NCI-H526 treated with DMSO at 0.1 percent for 48 hours (cell line): ENCODE results near the gene DCAF6.
A peak's percentile ranks its signal among the peaks of the same experiment; 100 is the strongest.
"Not testable (repeated sequence)": the region's sequence is repeated elsewhere in the genome, so short reads cannot be mapped to it uniquely, and the experiment has no call there.

ENCODE experiments used
- DNase-seq: peaks from one replicate; lab custom pipeline; 2025; lab: John Stamatoyannopoulos, UW

The DCAF6 gene

GRCh38 chr1:168009322-168009721 lies 72.8 kb downstream of the DCAF6 start:
- DNase-seq, result no peak

GRCh38 chr1:168019407-168019806 lies 82.9 kb downstream of the DCAF6 start:
- DNase-seq, result no peak

- DNase-seq, result no peak
These were observed 94.7 kb downstream of the DCAF6 start for GRCh38 chr1:168031198-168031597.

DNA sequence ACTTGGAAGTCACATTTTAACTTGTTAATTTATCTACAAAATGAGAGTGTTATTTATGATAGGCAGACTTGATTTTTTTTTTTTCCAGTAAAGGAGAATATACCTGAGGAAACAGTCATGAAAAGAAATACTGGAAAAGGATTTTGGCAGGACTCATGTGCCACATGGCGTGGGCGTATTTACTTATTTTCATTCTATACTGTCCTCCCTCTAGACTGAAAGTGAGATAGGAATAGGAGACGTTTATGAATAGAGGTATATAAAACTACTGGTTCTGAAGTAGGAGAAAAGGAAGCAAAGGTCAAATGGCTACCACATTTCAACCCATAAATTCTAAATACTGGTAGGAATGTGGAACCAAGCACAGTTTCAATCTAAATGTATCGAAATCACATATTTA lies 95.1 kb downstream of the DCAF6 start:
- no peak for DNase-seq

- no peak for DNase-seq
These were observed 95.5 kb downstream of the DCAF6 start for GRCh38 chr1:168032029-168032428.

- no peak for DNase-seq
These were observed 98.9 kb downstream of the DCAF6 start for GRCh38 chr1:168035345-168035744.

DNA sequence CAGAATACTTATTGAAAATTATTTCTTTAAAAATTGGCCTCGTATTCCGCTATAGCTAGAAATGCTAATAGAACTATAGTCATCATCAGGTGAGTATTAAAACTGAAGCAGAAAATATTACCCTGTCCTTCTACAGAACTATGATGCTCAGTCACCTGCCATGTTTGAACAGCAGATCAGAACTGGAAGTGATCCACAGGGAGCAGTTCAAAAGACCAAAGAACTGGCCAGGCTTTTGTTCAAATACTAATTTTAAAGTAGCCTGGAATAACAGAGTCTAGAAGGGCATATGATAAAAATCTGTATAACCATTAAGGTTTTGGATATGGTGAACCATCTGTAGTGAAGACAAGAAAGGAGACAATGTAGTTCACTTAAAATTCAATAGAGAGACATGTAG lies 105.9 kb downstream of the DCAF6 start:
- no peak for DNase-seq

GRCh38 chr1:168045311-168045710 lies 108.8 kb downstream of the DCAF6 start:
- no peak for DNase-seq

- DNase-seq, result no peak
These were observed 113.8 kb downstream of the DCAF6 start for GRCh38 chr1:168050307-168050706.

GRCh38 chr1:168050880-168051279 lies 114.4 kb downstream of the DCAF6 start:
- DNase-seq, result no peak

DNA sequence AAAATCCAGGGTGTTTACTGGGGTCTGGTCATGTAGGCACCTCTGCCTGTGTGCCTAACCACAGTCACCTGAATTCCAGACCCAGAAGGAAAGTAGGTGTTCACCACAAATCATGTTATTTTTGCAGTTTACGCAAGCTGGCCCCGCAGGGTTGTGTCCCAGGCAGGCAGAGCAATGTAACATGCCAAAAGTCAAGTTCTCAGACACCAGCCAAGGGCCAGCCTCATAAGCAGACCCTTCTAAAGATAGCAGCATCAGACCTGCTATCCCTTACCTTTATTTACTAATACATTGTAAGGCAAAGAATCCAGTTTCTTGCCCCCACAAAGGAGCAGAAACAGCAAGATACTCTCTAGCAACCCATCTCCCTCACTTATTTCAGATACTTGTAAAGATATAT lies 117.2 kb downstream of the DCAF6 start:
- no peak for DNase-seq

- no peak for DNase-seq
These were observed 117.6 kb downstream of the DCAF6 start for GRCh38 chr1:168054117-168054516.

DNA sequence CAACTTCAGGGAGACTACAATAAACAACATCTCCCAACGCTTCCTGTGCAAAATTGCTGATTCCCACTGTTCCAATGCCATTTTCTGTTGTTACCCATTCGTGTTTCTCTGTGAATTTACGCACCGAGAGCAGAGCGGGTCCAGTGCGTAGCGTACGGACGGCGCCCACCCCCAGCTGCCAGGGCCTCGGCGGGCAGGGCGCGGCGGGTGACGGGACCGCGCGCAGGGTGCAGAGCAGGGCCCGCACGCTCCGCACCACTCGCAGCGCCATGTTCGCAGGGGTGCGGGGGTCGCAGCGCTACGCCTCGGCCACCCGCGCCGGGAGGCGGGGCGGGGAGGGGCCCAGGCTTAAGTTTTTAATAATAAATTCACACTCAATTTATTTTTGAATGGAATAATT lies 119.7 kb downstream of the DCAF6 start:
- not testable (repeated sequence) for DNase-seq

DNA sequence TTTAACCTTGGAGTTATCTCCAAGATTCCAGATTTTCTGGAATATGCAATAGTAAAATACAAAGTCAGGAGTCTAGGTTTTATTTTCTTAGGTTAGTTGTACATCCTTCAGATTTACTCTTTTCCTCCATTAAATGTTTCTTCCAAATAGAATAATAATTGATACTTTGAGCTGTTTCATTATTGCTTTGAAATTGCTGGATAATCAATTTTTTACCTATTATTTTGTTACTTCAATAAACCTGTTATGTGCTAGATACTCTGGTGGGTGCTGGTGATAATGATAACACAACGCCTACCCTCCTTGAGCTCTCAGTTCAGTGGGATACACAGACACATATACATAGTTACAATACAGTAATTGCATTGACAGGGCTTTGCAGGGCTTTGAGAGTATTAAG lies 120.9 kb downstream of the DCAF6 start:
- DNase-seq, result no peak

DNA sequence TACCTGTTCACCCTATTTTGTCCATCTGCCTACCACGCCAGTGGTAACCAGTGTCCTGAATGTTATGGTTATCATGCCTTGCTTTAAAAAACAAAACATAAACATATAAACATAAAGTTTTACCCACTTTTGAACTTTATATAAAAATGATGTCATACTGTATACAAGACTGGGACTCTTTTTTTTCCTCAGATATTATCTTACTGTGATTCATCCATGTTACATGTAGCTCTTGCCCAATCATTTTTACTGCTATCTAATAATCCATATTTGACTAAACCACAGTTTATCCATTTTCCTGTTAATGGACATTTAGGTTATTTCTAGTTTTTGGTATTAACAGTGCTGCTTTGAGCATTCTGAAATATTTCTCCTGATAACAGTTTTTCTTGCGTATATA lies 121.4 kb downstream of the DCAF6 start:
- DNase-seq, result no peak

DNA sequence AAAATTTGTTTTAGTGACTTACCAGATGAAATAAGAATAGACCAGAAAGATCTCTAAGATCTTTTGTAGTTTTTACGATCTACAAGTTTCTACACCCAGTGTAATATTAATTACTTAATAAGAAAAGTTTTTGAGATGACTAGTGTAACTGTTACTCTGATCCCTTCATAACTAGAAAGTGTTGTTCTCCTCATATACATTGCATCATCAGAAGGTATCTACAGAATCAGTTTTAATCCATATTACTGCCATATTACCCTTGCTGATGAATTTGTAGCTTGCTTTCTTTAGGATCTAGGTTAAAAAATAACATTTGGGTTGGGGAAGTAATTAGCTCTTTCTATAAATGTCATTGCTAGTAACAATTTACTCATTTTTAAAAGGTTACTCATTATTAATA lies 127.7 kb downstream of the DCAF6 start:
- no peak for DNase-seq

GRCh38 chr1:168065506-168065905 lies 129.0 kb downstream of the DCAF6 start:
- DNase-seq, result no peak

GRCh38 chr1:168069384-168069783 lies 132.9 kb downstream of the DCAF6 start:
- DNase-seq, result no peak

DNA sequence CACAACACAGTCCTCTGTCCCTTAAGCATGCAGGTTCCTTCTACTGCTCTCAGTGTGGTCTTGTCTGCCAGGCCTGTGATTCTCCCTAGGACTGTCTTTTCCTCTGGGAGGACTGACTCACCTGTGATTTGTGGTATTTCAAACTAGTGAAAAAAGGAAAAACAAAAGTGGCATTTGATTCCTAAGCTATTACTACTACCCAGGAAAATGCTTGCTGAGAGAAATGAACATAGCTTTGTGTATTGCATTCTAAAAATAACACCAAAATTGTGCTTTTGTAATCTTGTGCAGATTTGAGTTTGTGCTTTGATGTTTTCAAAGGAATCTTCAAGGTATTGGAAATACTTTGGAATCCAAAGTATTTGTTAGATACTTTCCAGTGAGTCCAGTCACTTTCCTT lies 143.3 kb downstream of the DCAF6 start:
- DNase-seq, result no peak

GRCh38 chr1:168081373-168082007 lies 145.0 kb downstream of the DCAF6 start:
- DNase-seq, result no peak

DNA sequence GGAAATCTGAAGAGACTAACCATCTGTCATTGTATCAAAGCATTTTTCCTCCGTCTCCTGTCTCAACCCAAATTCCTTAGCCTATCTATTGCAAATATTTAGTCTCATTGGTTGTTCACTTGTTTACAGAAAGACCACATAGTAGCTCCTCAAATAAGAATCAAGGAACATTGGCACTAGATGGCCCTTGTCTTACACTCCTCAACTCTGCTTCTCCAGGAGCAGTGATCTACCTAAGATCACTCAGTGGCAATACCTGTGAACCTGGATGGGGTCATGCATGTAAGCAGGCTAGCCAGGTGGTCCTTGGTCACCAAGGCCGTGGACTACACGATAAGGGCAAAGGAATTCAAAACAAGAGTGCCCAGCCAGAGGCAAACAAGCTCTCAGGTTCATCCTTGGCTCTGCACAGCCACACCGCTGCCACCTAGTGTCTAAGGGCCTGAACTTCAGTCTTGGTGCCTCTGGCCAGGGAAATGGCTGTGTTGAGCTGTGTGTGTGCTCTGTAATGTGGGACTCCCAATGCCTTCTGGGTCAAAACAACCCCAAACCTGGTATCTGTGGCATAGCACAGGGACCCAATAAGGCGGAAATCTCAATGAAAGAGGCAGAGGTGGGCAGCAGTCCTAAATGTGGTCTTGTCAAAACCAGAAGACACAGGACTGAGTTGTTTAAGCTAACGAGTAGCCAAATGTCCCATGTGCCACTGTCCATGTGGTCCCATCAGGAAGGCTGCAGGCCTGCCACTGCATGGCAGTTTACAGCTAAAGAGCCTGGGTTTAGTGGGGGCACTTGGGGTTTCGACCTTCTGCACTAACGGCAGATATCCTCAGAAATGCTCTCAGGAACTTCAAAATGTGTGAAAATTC lies 145.8 kb downstream of the DCAF6 start:
- DNase-seq, result peak; percentile 71

GRCh38 chr1:168083456-168084325 lies 147.2 kb downstream of the DCAF6 start:
- no peak for DNase-seq
